ENCODE measurements around the gene PAK1IP1. TPM values are rescaled to one million over a fixed set of nuclear protein-coding genes. Genes with fewer than 3 reads are reported as not detected.
"Not testable (repeated sequence)": the region's sequence is repeated elsewhere in the genome, so short reads cannot be mapped to it uniquely, and the experiment has no call there.

PAK1IP1 gene
- total RNA-seq, 1 donor from 2014 or later = 6.1 TPM

GRCh38 chr6:10662207-10662606 lies 32.6 kb upstream of the PAK1IP1 start:
- no peak overlapping the region for H3K4me3 ChIP-seq
- no peaks in the 10 kb centered on the region for H3K36me3 ChIP-seq
- DNase-seq (ENCODE audit: low spot score in 2 of 2) = no peak
- no peaks in the 10 kb centered on the region for H3K4me1 ChIP-seq
- H3K27ac ChIP-seq = no peak overlapping the region
- no peak for TF ChIP-seq CTCF (IDR thresholded peaks at IDR 0.05)
- H3K9me3 ChIP-seq = no peaks in the 10 kb centered on the region
- no peaks in the 10 kb centered on the region for H3K27me3 ChIP-seq
- intact Hi-C loops (cut with DNase I) = no loop called here

- Histone ChIP-seq H3K36me3 (no peaks in the 10 kb centered on the region), H3K4me1 (no peaks in the 10 kb centered on the region), H3K27ac (no peak overlapping the region), H3K27me3 (no peaks in the 10 kb centered on the region), H3K9me3 (no peaks in the 10 kb centered on the region), H3K4me3 (no peak overlapping the region)
- intact Hi-C loops (cut with DNase I) = no loop called here
- TF ChIP-seq CTCF (IDR thresholded peaks at IDR 0.05) = no peak
- no peak for DNase-seq (ENCODE audit: low spot score in 2 of 2)
Observed at GRCh38 chr6:10662742-10663141, 32.0 kb upstream of the PAK1IP1 start.

- DNase-seq (ENCODE audit: low spot score in 2 of 2); H3K27me3 ChIP-seq; intact Hi-C loops (cut with DNase I); H3K9me3 ChIP-seq; H3K4me1 ChIP-seq; H3K27ac ChIP-seq; H3K4me3 ChIP-seq; H3K36me3 ChIP-seq: not testable (repeated sequence)
Observed at GRCh38 chr6:10665595-10665994, 29.2 kb upstream of the PAK1IP1 start.

GRCh38 chr6:10668126-10668917 lies 26.4 kb upstream of the PAK1IP1 start:
- TF ChIP-seq CTCF (IDR thresholded peaks at IDR 0.05) = no peak
- H3K27ac ChIP-seq = no peak overlapping the region
- intact Hi-C loops (cut with DNase I) = no loop called here
- H3K4me3 ChIP-seq = no peak overlapping the region
- H3K36me3 ChIP-seq = no peaks in the 10 kb centered on the region
- no peaks in the 10 kb centered on the region for H3K4me1 ChIP-seq
- DNase-seq (ENCODE audit: low spot score in 2 of 2) = no peak
- no peaks in the 10 kb centered on the region for H3K9me3 ChIP-seq
- H3K27me3 ChIP-seq = no peaks in the 10 kb centered on the region

- intact Hi-C loops (cut with DNase I) = no loop called here
- Histone ChIP-seq H3K4me3 (no peak overlapping the region), H3K36me3 (no peaks in the 10 kb centered on the region), H3K27me3 (no peaks in the 10 kb centered on the region), H3K27ac (no peak overlapping the region), H3K9me3 (no peaks in the 10 kb centered on the region), H3K4me1 (no peaks in the 10 kb centered on the region)
- TF ChIP-seq CTCF (IDR thresholded peaks at IDR 0.05) = no peak
- DNase-seq (ENCODE audit: low spot score in 2 of 2) = no peak
Observed at GRCh38 chr6:10676403-10676802, 18.4 kb upstream of the PAK1IP1 start.

- TF ChIP-seq CTCF (IDR thresholded peaks at IDR 0.05) = no peak
- no peak for DNase-seq (ENCODE audit: low spot score in 2 of 2)
- Histone ChIP-seq H3K9me3 (no peaks in the 10 kb centered on the region), H3K4me3 (no peak overlapping the region), H3K36me3 (no peaks in the 10 kb centered on the region), H3K27ac (no peak overlapping the region), H3K4me1 (no peaks in the 10 kb centered on the region), H3K27me3 (no peaks in the 10 kb centered on the region)
- intact Hi-C loops (cut with DNase I) = no loop called here
Observed at GRCh38 chr6:10678456-10678855, 16.3 kb upstream of the PAK1IP1 start.

All from ascending aorta (tissue), 2 donors.